Breast epithelium (tissue), 4 donors: ENCODE results near the gene BACH2. TPM values are rescaled to one million over a fixed set of nuclear protein-coding genes. Genes with fewer than 3 reads are reported as not detected.
"Not testable (repeated sequence)": the region's sequence is repeated elsewhere in the genome, so short reads cannot be mapped to it uniquely, and the experiment has no call there.

Source experiments
- DNase-seq, 2 donors: peaks; one replicate each; pipeline ENCODE4 v3.0.0-alpha.2; 2019; ENCODE audit warnings: low spot score in 2 of 2
- H3K27ac ChIP-seq, 2 donors: fragments of 200-600 bp; sonication (generic) in 1 of 2; one replicate each; pipeline ENCODE4 v1.5.1; 2016 to 2019; ENCODE audit warnings: mild to moderate bottlenecking in 1 of 2
- H3K27me3 ChIP-seq, 2 donors: fragments of 200-600 bp; sonication (generic) in 1 of 2; one replicate each; pipeline versions ENCODE4 v1.5.1 to v1.6.0; 2017 to 2019; ENCODE audit warnings: control low read depth in 1 of 2, mild to moderate bottlenecking in 1 of 2
- H3K36me3 ChIP-seq: fragments of 200-600 bp; one replicate; pipeline ENCODE4 v1.5.1; 2019
- H3K4me1 ChIP-seq, 2 donors: fragments of 200-600 bp; sonication (generic); one replicate each; pipeline ENCODE4 v1.5.1; 2016 to 2019; ENCODE audit warnings: control low read depth in 1 of 2
- H3K4me3 ChIP-seq, 3 donors: fragments of 200-600 bp; sonication (generic); 1 replicate in 2 of 3; 2 replicates in 1 of 3; pipeline ENCODE4 v1.5.1; 2016 to 2019; ENCODE audit warnings: mild to moderate bottlenecking in 3 of 3, moderate library complexity in 2 of 3
- H3K9me3 ChIP-seq, 2 donors: fragments of 200-600 bp; sonication (generic) in 1 of 2; one replicate each; pipeline ENCODE4 v1.5.1; 2016 to 2019; ENCODE audit warnings: control low read depth in 1 of 2
- CTCF ChIP-seq, 3 donors: fragments of 450-650 bp; IDR thresholded peaks; one replicate each; pipeline ENCODE4 v1.5.1; 2016 to 2017; ENCODE audit warnings: antibody characterized with exemption in 3 of 3, mild to moderate bottlenecking in 3 of 3, moderate library complexity in 3 of 3
- POLR2A ChIP-seq: fragments of 450-650 bp; IDR thresholded peaks from one replicate; pipeline ENCODE4 v1.6.1; 2016; ENCODE audit warnings: antibody characterized with exemption, mild to moderate bottlenecking, moderate library complexity
- POLR2AphosphoS5 ChIP-seq, 3 donors: sonication (generic); formaldehyde crosslinking; IDR thresholded peaks; one replicate each; pipeline ENCODE4 v1.6.1; 2017; ENCODE audit warnings: antibody characterized with exemption in 3 of 3
- intact Hi-C: fragments of 100-400 bp; cut with DNase I; formaldehyde crosslinking; loops from one replicate; pipeline ENCODE4 v1.15.1; 2023; ENCODE audit warnings: low total_unique reads
- total RNA-seq, 3 donors: library from RNA; depleted of rRNA; stranded (reverse); fragments of >200 nt; gene quantifications; one replicate each; pipeline ENCODE4 v1.1.0, GENCODE V29; 2016

BACH2 gene
- total RNA-seq, 3 donors from 2014 or later = 6.2 to 13.8 (median 7.0) TPM

DNA sequence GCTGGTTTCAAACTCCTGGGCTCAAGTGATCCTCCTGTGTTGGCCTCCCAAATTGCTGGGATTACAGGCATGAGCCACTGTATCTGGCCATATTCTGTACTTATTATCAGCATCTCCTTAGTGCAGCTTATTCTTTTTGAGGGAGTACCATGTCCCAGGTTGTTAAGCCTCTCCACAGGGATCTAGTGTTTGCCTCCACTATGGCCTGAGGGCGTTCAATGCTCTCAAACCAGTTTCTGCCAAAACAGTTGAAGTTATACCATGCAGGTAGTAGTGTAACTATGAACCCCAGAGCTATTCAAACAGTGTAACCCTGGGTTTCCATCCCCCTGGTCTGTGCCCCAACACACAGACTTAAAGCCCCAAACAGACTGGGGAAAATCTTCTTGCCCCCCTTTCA is 81.7 kb downstream of the BACH2 start:
- intact Hi-C loops = no loop called here
- Histone ChIP-seq H3K9me3 (no peaks in the 10 kb centered on the region), H3K4me3 (no peak overlapping the region), H3K27me3 (no peaks in the 10 kb centered on the region), H3K36me3 (no peaks in the 10 kb centered on the region), H3K27ac (no peak overlapping the region), H3K4me1 (peaks cover 0 to 4% of the 10 kb centered on the region in 2 donors)
- TF ChIP-seq POLR2A (no peak), CTCF (IDR thresholded peaks at IDR 0.05) (no peak), POLR2AphosphoS5 (IDR thresholded peaks at IDR 0.05) (no peak)
- DNase-seq = no peak

DNA sequence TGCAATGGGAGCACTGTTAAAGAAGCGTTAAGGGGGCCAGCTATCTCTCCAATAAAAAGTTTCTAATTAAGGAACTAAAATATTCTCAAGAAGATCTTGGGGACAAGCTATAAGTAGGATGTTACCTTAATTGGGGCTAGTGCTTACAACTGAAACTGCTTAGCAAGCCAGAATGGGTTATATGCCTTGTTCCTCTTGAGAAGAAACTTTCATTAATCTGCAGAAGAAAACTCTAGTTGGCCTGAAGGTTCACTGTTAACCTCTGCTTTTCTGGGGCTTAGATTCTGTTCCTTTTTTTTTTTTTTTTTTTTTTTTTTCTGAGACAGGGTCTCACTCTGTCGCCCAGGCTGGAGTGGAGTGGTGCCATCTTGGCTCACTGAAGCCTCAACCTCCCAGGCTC is 82.2 kb downstream of the BACH2 start:
- no peak for DNase-seq
- no peaks in the 10 kb centered on the region for H3K9me3 ChIP-seq
- no peak overlapping the region for H3K4me3 ChIP-seq
- H3K36me3 ChIP-seq = no peaks in the 10 kb centered on the region
- no peak overlapping the region for H3K27ac ChIP-seq
- peaks cover 0 to 4% of the 10 kb centered on the region in 2 donors for H3K4me1 ChIP-seq
- TF ChIP-seq POLR2A = no peak
- no peak for TF ChIP-seq CTCF (IDR thresholded peaks at IDR 0.05)
- no peak for TF ChIP-seq POLR2AphosphoS5 (IDR thresholded peaks at IDR 0.05)
- H3K27me3 ChIP-seq = no peaks in the 10 kb centered on the region
- intact Hi-C loops = no loop called here

DNA sequence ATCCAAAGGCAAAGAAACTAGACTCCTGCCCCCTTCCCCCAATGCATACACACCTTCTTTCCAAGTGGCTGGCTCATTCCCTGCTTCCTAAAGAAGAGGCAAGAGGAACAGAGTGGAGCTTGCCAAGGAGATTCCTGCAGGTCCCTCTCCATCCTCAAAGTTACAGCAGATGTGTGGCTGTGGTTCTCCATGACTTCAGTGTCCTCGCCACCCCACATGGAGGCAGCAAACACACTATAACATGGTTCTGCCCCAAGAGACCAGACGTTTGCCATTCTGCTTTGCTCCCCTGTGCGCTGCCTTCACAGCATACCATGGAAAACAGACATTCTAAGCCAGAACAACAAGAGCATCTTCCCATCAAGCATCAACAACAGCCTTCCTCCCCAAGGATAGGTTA is 84.4 kb downstream of the BACH2 start:
- Histone ChIP-seq H3K36me3 (no peaks in the 10 kb centered on the region), H3K9me3 (no peaks in the 10 kb centered on the region), H3K27ac (no peak overlapping the region), H3K27me3 (no peaks in the 10 kb centered on the region), H3K4me3 (no peak overlapping the region), H3K4me1 (no peaks in the 10 kb centered on the region)
- DNase-seq = no peak
- intact Hi-C loops = no loop called here
- TF ChIP-seq POLR2AphosphoS5 (IDR thresholded peaks at IDR 0.05) (no peak), CTCF (IDR thresholded peaks at IDR 0.05) (no peak), POLR2A (no peak)

- no peak for DNase-seq
- H3K36me3 ChIP-seq = no peaks in the 10 kb centered on the region
- H3K4me1 ChIP-seq = no peaks in the 10 kb centered on the region
- no peaks in the 10 kb centered on the region for H3K27me3 ChIP-seq
- no peak overlapping the region for H3K4me3 ChIP-seq
- H3K27ac ChIP-seq = no peak overlapping the region
- intact Hi-C loops = no loop called here
- TF ChIP-seq POLR2AphosphoS5 (IDR thresholded peaks at IDR 0.05) (no peak), CTCF (IDR thresholded peaks at IDR 0.05) (no peak), POLR2A (no peak)
- no peaks in the 10 kb centered on the region for H3K9me3 ChIP-seq
These were observed 87.1 kb downstream of the BACH2 start for GRCh38 chr6:90209527-90209926.

GRCh38 chr6:90208690-90209089 is 88.0 kb downstream of the BACH2 start:
- intact Hi-C loops, H3K36me3 ChIP-seq, H3K9me3 ChIP-seq, H3K27me3 ChIP-seq, H3K4me3 ChIP-seq, H3K4me1 ChIP-seq, H3K27ac ChIP-seq, DNase-seq: not testable (repeated sequence)
